MM.1S (cell line): ENCODE measurements around the gene PI4K2A.

Source experiments
- EZH2 ChIP-seq: fragments of 300-600 bp; sonication (generic); optimal IDR thresholded peaks from 2 replicates; pipeline ENCODE3; 2017; ENCODE audit warnings: low read depth, mild to moderate bottlenecking, antibody characterized with exemption, low read length, mixed read lengths
- EZH2phosphoT487 ChIP-seq: fragments of 300-600 bp; sonication (generic); IDR thresholded peaks from 2 replicates; pipeline ENCODE4 v1.6.1; 2018; ENCODE audit warnings: antibody characterized with exemption, low read length
- TF ChIP-seq, protein P1 (sequence below): fragments of 300-600 bp; sonication (generic); IDR thresholded peaks from 2 replicates; pipeline ENCODE4 v1.5.1; 2016; ENCODE audit warnings: antibody characterized with exemption, low read length, mixed read lengths

DNA sequence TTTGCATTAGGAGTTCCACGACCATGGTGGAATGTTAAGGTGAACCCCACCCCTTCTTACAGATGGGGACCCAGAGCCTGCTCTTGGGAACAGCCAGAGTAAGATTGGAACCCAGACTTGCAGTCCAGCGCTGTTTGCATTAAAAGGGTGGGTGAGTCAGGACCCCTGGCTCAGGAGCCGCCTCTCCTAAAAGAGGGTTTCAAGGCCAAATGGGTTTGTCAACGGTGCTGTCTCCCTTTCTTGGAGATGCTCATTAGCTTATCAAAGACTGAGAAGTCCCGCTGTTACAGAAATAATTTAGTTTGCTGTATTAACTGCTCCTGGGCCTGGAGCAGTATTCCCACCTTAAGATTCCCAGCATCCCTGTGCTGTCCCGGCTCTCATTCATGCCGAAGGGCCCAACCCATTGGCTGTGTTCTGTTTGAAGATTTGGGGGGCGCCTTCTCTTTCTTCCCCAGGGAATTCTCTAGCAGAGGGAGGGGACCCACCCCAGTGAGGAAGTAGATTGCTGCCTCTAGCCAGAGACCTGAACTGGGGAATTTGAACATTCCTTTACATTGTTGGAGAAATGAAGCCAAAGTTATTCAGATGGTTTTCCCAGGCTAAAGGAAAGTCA lies 74.9 kb downstream of the PI4K2A start:
- TF ChIP-seq, protein P1, sequence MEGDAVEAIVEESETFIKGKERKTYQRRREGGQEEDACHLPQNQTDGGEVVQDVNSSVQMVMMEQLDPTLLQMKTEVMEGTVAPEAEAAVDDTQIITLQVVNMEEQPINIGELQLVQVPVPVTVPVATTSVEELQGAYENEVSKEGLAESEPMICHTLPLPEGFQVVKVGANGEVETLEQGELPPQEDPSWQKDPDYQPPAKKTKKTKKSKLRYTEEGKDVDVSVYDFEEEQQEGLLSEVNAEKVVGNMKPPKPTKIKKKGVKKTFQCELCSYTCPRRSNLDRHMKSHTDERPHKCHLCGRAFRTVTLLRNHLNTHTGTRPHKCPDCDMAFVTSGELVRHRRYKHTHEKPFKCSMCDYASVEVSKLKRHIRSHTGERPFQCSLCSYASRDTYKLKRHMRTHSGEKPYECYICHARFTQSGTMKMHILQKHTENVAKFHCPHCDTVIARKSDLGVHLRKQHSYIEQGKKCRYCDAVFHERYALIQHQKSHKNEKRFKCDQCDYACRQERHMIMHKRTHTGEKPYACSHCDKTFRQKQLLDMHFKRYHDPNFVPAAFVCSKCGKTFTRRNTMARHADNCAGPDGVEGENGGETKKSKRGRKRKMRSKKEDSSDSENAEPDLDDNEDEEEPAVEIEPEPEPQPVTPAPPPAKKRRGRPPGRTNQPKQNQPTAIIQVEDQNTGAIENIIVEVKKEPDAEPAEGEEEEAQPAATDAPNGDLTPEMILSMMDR = no peak
- TF ChIP-seq EZH2 (no peak), EZH2phosphoT487 (no peak)
